Measurements from ENCODE around the gene FOXL3. TPM values are rescaled to one million over a fixed set of nuclear protein-coding genes. Genes with fewer than 3 reads are reported as not detected.
"Not testable (repeated sequence)": the region's sequence is repeated elsewhere in the genome, so short reads cannot be mapped to it uniquely, and the experiment has no call there.

FOXL3 gene
- not detected for polyA plus RNA-seq (ENCODE audit: insufficient read length in 4 of 4)

GRCh38 chr7:289756-290553 is at the start of gene FOXL3:
Gene FOXL3, plus strand, starts transcription at chr7:290170. Its CDS starts 0 bp downstream, at chr7:290170.
- no peak for DNase-seq (ENCODE audit: low read depth in 4 of 4, low spot score in 2 of 4)

GRCh38 chr7:240887-241421 is 49.0 kb upstream of the FOXL3 start:
- DNase-seq (ENCODE audit: low read depth in 4 of 4, low spot score in 2 of 4) = no peak

GRCh38 chr7:241513-241912 is 48.5 kb upstream of the FOXL3 start:
- DNase-seq (ENCODE audit: low read depth in 4 of 4, low spot score in 2 of 4) = no peak

DNA sequence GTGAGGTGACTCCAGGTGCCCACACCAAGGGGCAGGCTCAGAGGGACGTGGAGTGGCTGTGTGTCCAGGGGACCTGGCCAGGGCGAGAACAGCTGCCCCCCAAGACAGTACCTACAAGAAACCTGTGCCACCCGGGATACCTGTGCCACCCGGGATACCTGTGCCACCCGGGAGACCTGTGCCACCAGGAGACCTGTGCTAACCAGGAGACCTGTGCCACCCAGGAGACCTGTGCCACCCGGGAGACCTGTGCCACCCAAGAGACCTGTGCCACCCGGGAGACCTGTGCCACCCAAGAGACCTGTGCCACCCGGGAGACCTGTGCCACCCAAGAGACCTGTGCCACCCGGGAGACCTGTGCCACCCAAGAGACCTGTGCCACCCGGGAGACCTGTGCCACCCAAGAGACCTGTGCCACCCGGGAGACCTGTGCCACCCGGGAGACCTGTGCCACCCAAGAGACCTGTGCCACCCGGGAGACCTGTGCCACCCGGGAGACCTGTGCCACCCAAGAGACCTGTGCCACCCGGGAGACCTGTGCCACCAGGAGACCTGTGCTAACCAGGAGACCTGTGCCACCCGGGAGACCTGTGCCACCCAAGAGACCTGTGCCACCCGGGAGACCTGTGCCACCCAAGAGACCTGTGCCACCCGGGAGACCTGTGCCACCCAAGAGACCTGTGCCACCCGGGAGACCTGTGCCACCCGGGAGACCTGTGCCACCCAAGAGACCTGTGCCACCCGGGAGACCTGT is 47.0 kb upstream of the FOXL3 start:
- DNase-seq (ENCODE audit: low read depth in 4 of 4, low spot score in 2 of 4) = not testable (repeated sequence)

DNA sequence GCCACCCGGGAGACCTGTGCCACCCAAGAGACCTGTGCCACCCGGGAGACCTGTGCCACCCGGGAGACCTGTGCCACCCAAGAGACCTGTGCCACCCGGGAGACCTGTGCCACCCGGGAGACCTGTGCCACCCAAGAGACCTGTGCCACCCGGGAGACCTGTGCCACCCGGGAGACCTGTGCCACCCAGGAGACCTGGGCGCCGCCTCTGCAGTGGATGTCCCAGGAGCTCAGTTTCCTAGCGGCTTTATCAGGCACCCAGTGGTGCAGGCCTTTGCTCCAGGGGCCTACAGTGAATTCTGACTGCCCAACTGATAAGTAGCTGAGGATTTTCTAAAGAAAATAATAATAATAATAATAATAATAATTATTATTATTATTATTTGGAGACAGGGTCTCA is 46.4 kb upstream of the FOXL3 start:
- DNase-seq (ENCODE audit: low read depth in 4 of 4, low spot score in 2 of 4) = not testable (repeated sequence)

- no peak for DNase-seq (ENCODE audit: low read depth in 4 of 4, low spot score in 2 of 4)
Measured at GRCh38 chr7:244974-245373, 45.0 kb upstream of the FOXL3 start.

DNA sequence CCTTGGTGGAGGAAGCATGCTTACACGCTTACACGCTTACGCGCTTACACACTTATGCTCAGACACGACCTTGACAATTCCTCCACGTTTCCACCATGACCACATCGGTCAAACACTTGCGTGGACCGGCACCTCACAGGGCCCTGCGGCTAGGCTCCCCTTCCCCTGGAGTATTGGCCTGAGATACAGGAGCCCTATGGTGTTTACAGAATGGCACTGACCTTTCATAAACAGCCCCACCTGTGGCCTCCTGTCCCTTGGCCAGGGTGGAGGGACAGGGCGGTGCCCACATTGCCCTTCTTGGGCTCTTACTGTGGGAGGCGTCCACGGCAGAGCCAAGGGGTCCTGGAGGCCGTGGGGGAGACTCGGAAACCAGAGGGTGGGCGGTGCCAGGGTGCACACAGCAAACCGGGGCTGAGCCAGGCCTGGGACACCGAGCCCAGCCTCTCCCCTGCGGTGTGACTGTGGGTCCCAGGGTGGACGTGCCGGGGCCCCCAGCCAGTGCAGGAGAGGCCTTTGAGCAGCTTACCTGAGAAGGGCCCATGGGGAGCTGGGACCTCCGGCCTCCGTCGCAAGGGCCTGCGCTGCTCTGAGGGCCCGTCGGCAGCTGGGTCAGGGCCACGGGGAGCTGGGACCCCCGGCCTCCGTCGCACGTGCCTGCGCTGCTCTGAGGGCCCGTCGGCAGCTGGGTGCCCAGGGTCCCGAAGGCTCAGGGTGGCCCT is 44.2 kb upstream of the FOXL3 start:
- no peak for DNase-seq (ENCODE audit: low read depth in 4 of 4, low spot score in 2 of 4)

- DNase-seq (ENCODE audit: low read depth in 4 of 4, low spot score in 2 of 4) = no peak
Measured at GRCh38 chr7:246451-246850, 43.5 kb upstream of the FOXL3 start.

GRCh38 chr7:247181-247580 is 42.8 kb upstream of the FOXL3 start:
- no peak for DNase-seq (ENCODE audit: low read depth in 4 of 4, low spot score in 2 of 4)

GRCh38 chr7:247636-248035 is 42.3 kb upstream of the FOXL3 start:
- DNase-seq (ENCODE audit: low read depth in 4 of 4, low spot score in 2 of 4) = no peak

GRCh38 chr7:248732-249435 is 41.1 kb upstream of the FOXL3 start:
- no peak for DNase-seq (ENCODE audit: low read depth in 4 of 4, low spot score in 2 of 4)

GRCh38 chr7:249989-250388 is 40.0 kb upstream of the FOXL3 start:
- no peak for DNase-seq (ENCODE audit: low read depth in 4 of 4, low spot score in 2 of 4)

GRCh38 chr7:250523-250922 is 39.4 kb upstream of the FOXL3 start:
- no peak for DNase-seq (ENCODE audit: low read depth in 4 of 4, low spot score in 2 of 4)

- DNase-seq (ENCODE audit: low read depth in 4 of 4, low spot score in 2 of 4) = no peak
Measured at GRCh38 chr7:251005-251404, 39.0 kb upstream of the FOXL3 start.

GRCh38 chr7:251446-252175 is 38.4 kb upstream of the FOXL3 start:
- no peak for DNase-seq (ENCODE audit: low read depth in 4 of 4, low spot score in 2 of 4)

DNA sequence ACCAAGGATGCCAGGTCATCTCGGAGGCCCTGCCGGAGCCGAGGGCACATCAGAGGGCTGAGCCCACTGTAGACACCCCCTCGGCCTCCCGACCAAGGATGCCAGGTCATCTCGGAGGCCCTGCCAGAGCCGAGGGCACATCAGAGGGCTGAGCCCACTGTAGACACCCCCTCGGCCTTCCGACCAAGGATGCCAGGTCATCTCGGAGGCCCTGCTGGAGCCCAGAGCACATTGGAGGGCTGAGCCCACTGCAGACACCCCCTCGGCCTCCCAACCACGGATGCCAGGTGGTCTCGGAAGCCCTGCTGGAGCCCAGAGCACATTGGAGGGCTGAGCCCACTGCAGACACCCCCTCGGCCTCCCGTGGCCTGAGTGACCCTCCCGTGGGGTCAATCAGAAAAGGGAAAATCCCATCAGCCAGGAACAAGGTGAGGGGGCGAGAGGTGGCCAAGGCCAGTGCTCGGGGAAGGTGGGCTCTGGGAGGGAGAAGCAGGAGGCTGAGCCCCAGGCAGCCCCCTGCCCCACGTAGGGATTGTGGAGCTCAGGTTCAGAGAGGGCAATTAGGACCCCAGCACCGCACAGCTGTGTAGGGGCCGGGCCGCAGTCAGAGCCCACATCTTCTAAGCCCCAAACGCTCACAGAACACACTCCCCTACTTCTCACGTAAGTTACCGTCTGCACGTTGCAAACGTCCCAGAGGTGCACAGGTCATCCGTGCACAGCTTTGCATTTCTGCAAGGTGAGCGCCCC is 37.6 kb upstream of the FOXL3 start:
- DNase-seq (ENCODE audit: low read depth in 4 of 4, low spot score in 2 of 4) = no peak

- no peak for DNase-seq (ENCODE audit: low read depth in 4 of 4, low spot score in 2 of 4)
Measured at GRCh38 chr7:252981-253380, 37.0 kb upstream of the FOXL3 start.

- no peak for DNase-seq (ENCODE audit: low read depth in 4 of 4, low spot score in 2 of 4)
Measured at GRCh38 chr7:253581-254336, 36.2 kb upstream of the FOXL3 start.

Data from left renal cortex interstitium (tissue), 4 donors.